GM12865 (cell line): Measurements from ENCODE around the gene SLC4A2.

Source experiments
- DNase-seq: peaks from one replicate; pipeline ENCODE4 v3.0.0; 2010; ENCODE audit warnings: low read depth
- H3K4me3 ChIP-seq: 2 replicates; pipeline ENCODE4 v1.5.1; 2011; ENCODE audit warnings: mild to moderate bottlenecking, low read depth, low read length, control low read depth
- TF ChIP-seq, protein P1 (sequence below): IDR thresholded peaks from 2 replicates; pipeline ENCODE4 v1.5.1; 2011; ENCODE audit warnings: low read length, control low read depth, low read depth, inconsistent platforms; ENCODE audit not compliant: insufficient read depth; ENCODE audit errors: missing control alignments

Gene SLC4A2

DNA sequence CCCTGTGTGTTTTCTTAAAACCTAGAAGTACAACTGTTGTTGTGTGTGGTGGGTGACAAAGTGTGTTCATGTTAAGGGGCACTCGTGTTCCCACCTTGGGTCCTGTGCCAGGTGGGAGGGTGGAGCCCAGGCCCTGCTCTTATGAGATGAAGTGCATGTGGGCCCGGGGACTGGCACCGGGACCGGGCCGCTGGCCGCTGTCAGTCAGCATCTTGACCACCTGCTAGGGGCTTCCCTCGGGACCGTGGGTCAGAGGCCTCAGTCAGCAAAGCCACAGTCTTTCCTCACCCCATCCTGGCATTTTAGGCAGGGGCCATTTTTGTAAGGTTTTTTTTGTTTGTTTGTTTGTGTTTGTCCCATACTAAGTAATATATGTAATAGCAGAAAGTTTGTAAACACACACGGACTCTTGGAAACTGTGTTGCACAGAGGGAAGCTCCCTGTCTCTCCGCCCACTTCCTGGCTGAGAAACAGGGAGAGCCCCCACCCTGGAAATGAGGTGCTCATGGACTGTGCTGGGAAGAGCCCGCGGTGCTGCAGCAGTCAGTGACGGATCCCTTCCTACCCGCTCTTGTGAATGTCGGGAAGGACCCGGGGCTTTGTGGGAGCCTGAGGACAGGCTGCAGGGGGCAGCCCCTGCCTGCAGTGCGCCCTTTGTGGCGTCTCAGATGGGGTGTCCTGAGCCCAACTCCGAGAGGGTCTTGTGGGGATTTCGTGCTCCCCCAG lies 40.3 kb downstream of the SLC4A2 start:
- TF ChIP-seq, protein P1, sequence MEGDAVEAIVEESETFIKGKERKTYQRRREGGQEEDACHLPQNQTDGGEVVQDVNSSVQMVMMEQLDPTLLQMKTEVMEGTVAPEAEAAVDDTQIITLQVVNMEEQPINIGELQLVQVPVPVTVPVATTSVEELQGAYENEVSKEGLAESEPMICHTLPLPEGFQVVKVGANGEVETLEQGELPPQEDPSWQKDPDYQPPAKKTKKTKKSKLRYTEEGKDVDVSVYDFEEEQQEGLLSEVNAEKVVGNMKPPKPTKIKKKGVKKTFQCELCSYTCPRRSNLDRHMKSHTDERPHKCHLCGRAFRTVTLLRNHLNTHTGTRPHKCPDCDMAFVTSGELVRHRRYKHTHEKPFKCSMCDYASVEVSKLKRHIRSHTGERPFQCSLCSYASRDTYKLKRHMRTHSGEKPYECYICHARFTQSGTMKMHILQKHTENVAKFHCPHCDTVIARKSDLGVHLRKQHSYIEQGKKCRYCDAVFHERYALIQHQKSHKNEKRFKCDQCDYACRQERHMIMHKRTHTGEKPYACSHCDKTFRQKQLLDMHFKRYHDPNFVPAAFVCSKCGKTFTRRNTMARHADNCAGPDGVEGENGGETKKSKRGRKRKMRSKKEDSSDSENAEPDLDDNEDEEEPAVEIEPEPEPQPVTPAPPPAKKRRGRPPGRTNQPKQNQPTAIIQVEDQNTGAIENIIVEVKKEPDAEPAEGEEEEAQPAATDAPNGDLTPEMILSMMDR, result no peak
- H3K4me3 ChIP-seq, result no peak overlapping the region
- DNase-seq, result no peak

DNA sequence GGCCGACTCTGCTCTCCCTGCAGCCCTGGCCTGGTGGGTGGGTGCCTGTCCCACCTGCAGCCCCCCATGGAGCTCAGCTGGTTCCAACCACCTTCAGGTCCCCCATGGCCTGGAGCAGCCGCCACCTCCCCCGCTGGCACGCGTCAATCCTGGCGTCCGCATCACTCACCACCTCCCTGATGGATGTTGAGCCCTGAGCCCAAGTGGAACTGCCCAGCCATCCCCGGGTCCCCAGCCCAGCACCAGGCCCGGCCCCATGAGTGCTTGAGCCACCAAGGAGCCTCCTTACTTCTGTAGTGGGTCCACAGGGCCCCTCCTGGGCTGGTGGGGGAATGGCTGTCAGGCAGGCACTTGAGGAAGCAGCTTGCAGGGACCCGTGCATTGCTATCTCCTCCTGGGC lies 41.5 kb downstream of the SLC4A2 start:
- H3K4me3 ChIP-seq, result no peak overlapping the region
- DNase-seq, result no peak
- TF ChIP-seq, protein P1, result no peak

DNA sequence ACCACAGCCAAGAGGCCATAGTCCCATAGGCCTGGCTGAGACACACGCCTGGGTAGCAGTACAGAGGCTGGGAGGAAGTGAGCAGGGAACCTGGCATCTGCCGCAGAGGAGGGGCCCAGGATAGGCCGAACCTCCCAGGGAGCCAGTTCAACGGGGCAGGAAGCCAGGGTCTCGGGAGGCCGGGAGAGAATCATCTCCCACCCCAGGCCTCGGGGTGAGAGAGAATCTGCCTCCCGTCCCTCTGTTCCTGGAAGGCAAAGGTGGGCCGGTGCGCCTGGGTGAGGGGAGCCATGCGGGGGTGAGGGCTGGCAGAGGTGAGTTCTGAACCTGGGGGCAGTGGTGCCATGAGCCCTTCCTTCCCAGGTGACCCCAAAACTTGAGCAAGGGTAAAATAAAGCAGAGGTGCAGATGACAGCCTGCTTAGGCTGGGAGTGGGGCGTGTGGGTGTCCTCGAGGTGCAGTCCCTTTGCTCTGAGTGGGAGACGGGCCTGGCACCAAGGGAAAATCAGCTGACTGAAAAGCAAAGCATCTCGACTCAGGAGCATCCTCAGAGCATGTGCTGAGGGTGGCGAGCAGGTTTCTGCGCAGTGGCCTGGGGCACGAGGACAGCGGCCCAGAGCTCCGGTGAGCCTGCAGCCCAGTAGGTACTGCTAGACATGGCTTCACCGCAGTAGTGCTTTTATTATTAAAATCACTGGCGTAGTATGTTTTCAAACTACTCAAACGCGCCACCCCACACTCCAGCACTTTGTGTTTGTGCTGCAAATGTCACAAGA lies 42.4 kb downstream of the SLC4A2 start:
- no peak overlapping the region for H3K4me3 ChIP-seq
- TF ChIP-seq, protein P1, result no peak
- no peak for DNase-seq

DNA sequence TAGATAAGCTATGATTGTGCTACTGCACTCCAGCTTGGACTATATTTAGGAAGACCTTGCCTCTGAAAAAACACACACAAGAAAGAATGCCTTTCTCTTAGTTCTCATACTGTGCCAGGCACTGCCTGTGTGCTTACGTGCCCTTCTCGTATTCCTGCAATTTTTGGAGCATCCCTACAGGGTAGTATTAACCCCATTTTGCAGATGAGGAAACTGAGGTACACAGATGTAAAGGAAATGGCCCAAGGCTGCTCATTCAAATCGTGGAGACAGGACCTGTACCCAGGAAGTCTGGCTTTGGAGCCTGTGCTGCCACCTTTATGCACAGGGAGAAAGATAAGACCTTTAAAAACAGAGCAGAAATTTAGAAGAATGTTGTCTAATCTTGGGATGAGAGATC lies 43.6 kb downstream of the SLC4A2 start:
- DNase-seq, result no peak
- TF ChIP-seq, protein P1, result no peak
- H3K4me3 ChIP-seq, result no peak overlapping the region

DNA sequence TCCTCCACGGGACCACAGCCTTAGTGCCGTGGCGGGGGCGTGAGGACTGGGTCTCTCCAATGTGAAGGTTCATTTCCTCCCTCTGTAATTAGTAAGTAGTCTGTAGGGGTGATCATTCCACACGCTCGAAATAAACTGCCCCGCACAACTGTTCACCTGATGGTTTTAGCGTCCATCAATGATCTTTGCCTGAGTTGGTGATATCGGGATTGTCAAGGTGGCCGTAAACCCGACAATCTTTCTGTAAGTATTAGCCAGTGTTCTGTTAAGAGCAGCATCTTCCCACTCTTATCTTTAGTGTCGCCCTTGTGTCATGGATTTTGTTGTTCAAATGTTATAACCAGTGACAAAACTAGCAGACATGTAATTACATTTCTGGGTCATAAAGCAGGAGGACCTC lies 44.6 kb downstream of the SLC4A2 start:
- no peak overlapping the region for H3K4me3 ChIP-seq
- TF ChIP-seq, protein P1, result no peak
- DNase-seq, result no peak

DNA sequence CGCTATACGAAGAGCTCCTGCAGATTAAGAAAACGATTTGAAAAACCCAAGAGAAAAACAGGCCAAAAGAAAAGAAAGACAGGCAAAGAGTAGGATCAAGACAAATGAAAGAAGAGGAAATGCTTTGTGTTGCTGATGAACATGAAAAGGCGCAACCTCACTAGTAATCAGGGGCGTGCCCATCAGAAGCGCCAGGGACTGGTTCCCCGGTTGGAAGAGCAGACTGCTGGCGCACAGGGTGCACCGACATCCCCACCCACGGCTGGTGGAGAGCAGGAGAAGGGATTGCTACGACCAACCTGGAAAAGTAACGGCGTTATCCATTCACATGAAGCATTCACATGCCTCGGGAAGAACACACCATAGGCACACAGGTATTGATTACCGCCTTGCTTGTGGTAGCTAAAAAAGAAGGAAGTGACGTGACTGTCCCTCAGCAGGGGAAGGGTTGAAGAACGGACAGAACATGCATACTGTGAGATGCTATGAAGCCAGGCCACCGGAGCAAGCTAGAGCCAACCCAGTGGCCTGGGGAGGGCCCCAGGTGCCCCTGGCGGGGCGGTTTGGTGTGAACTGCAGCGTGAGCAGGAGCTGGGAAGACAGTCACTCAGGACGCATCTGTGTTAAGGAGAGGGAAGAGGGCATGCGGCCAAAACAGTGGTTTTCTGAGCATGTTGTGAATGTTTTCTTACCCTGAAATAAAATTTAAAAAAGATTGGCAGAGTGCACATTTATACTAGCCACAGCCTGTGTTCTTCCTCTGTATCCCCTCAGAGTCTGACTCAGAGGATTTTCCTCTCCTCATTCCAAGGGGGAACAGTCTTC lies 45.2 kb downstream of the SLC4A2 start:
- no peak for DNase-seq
- TF ChIP-seq, protein P1, result no peak
- no peak overlapping the region for H3K4me3 ChIP-seq
